GM19023 (cell line): ENCODE data around the gene LTBP2.

ENCODE experiments used
- ATAC-seq: cut with Tn5 transposase; IDR thresholded peaks from one replicate; pipeline ENCODE4 v1.9.1; 2021; ENCODE audit warnings: mild to moderate bottlenecking, moderate library complexity; ENCODE audit not compliant: unreplicated experiment

The LTBP2 gene

DNA sequence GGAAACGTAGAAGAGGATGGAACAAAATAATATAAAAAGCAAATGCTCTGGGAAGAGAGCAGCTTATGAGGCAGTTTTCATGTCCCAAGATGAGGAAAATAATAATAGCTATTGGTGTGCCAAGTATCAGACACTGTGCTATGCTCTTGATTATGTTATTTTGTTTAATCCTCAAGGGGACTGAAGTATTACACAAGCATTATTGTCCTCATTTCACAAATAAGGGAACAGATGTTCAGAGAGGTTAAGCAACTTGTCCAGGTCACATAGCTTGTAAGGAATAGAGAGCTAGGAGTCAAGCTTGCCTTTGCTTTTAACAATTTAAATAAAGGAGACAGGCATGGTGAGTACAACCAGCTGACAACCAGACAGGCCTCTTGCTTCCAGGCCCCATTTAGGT lies 26.9 kb upstream of the LTBP2 start:
- ATAC-seq, result no peak

GRCh38 chr14:74638066-74638465 lies 26.0 kb upstream of the LTBP2 start:
- ATAC-seq, result no peak

- no peak for ATAC-seq
Observed at GRCh38 chr14:74637178-74637550, 25.1 kb upstream of the LTBP2 start.

GRCh38 chr14:74636424-74637177 lies 24.6 kb upstream of the LTBP2 start:
- ATAC-seq, result no peak

GRCh38 chr14:74635847-74636246 lies 23.8 kb upstream of the LTBP2 start:
- ATAC-seq, result no peak

DNA sequence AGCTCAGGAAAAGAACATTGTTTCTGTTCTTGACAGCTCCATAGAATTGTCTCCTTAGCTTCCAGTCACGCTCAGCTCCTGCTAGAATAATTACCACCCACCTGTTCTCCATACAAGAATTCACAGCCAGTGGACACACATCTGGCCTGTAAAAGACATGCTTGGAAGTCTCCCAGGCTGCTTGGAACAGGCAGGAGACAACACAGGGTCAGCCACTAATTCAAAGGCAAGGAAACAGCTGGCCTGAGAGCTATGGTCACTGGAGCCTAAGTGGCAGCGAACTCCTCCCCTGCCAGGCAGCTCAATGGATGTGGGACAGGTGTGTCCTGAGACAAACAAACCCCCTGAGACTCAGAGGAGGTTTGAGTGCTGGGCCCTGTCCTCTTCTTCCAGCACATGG lies 22.9 kb upstream of the LTBP2 start:
- no peak for ATAC-seq

GRCh38 chr14:74634481-74634880 lies 22.4 kb upstream of the LTBP2 start:
- ATAC-seq, result no peak

DNA sequence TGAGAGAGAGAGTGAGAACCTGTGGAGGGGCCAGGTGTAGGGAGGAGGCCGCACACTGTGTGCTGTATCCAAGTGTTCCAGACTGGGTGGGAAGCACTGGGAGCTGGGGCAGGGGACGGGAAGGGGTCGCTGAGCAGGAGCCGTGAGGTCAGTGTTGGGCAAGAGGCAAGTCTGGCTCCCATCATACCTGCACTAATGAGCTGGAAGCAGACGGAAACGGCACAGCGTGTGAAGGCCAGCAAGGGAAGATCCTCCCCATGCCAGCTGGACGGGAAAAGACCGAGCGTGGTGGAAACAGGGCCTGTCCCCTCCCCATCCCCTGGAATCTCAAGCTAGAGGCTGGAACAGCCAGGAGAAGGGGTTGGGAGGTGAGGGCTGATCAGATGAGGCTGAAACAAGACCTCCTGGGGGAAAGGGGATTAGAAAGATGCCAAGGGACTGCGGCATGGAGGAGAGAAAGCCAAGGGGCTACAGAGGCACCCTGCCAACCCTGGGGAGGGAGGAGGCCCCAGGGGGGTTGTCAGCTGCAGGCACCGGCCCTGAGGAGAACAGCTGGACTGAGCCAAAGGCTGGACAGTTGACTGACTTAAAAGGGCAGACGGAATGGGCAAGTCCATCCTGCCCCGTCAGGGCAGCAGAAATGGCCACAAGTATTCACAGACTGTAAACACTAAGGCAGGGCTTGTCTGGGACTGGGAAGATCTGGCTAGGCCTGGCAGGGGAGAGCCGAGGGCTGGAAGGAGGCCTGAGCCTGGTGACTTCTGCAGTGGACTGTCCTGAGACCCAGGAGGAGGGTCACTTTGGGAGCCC lies 19.0 kb upstream of the LTBP2 start:
- no peak for ATAC-seq

DNA sequence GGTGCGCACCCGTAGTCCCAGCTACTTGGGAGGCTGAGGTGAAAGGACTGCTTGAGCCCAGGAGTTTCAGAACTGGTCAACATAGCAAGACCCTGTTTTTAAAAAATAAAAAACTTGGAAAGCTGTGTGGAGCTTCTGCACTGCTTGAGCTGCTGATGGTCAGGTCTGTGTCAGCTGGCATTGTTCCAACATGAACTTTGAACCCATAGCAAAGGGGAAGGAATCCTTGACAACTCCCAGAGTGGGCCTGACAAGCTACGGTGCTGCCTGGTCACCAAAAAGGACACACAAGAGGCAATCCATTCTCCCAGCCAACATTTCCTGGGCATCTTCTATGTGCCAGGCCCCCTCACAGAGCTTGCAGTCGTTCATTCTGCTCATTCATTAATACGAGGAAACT lies 16.4 kb upstream of the LTBP2 start:
- no peak for ATAC-seq

GRCh38 chr14:74627076-74627475 lies 15.0 kb upstream of the LTBP2 start:
- ATAC-seq, result no peak

- ATAC-seq, result no peak
Observed at GRCh38 chr14:74622257-74622656, 10.2 kb upstream of the LTBP2 start.

GRCh38 chr14:74621556-74621955 lies 9.5 kb upstream of the LTBP2 start:
- no peak for ATAC-seq

GRCh38 chr14:74620923-74621322 lies 8.9 kb upstream of the LTBP2 start:
- no peak for ATAC-seq

- ATAC-seq, result no peak
Observed at GRCh38 chr14:74620497-74620921, 8.5 kb upstream of the LTBP2 start.

- no peak for ATAC-seq
Observed at GRCh38 chr14:74619672-74620131, 7.7 kb upstream of the LTBP2 start.

- ATAC-seq, result no peak
Observed at GRCh38 chr14:74618078-74618952, 6.3 kb upstream of the LTBP2 start.

- ATAC-seq, result no peak
Observed at GRCh38 chr14:74616996-74617700, 5.1 kb upstream of the LTBP2 start.

DNA sequence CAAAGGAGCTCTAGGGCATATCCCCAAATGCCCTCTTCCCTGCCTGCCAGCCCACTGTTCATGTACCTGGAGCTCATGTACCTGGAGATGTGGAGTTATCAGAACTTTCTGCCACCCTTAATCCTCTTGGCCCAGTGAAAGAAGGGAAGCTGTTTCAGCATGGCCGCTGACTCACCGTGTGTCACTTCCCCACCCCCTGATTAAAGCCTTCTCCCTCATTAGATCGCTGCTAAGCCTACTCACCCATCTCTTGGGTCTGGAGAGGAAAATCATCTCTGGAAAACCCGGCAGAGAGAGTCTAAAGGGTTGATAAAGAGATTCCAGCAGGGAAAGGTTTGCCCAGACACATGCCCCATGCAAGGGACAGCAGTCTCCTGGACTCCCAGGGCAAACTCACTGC lies 4.5 kb upstream of the LTBP2 start:
- no peak for ATAC-seq

GRCh38 chr14:74615735-74616134 lies 3.7 kb upstream of the LTBP2 start:
- ATAC-seq, result no peak
